ENCODE measurements around the gene PPA1.
"Not testable (repeated sequence)": the region's sequence is repeated elsewhere in the genome, so short reads cannot be mapped to it uniquely, and the experiment has no call there.

PPA1 gene

DNA sequence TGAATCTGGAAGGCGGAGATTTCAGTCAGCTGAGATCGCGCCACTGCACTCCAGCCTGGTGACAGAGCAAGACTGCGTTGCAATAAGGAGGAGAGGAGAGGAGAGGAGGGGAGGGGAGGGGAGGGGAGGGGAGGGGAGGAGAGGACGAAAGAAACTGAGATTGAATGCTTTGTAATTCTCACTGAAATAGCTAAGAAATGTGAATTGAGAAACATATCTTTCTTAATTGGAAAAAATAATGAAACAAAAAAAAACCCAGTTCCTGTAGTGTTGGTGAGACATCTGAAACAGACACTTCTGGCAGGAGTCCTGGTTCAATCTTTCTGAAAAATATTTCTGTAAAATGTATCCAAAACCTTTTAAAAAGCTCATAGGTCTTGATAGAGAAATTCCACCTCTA is 26.5 kb downstream of the PPA1 start:
- DNase-seq, result no peak

DNA sequence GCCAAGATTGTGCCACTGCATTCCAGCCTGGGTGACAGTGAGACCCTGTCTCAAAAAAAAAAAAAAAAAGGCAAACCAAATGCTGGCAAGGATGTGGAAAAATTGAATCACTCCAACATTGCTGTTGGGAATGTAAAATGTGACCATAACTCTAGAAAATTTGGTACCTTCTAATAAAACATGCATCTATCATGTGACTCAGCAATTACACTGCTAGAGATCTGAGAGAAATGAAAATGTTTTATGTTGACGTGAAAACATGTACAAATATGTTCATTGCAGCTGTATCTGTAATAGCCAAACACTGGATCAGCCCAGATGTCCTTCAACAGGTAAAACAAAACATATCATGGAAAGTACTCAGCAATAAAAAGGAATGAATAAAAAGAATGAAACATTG is 32.1 kb downstream of the PPA1 start:
- DNase-seq, result no peak

DNA sequence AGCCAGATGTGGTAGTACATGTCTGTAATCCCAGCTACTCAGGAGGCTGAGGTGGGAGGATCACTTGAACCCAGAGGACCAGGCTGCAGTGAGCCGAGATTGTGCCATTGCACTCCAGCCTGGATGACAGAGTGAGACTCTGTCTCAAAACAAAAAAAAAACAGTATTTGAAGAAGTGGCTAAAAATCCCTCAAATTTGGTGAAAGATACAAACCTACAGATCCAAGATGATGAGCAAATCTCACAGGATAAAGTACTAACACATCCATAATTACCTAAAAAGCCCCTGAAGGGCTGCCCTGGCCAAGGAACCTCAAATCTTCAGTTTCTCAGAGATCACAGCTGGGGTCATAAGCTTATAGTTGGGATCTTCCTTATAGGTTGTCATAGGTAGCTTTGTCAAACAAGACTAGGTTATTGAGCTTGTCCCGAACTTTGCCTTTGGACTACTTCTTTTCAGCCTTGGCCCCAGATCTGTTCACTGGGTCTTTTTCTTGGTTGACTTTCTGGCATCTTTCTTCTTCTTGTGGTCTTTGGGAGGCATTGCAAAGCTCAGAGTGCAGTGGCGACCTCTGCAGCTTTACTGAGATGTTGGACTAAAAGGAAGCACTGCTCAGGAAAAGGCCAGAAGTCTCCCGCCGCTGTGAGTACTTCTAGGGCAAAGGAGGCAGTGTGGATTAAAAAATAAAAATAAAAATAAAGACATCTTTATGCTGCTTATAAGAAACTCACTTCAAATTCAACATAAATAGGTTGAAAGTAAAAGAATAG is 34.3 kb downstream of the PPA1 start:
- no peak for DNase-seq

DNA sequence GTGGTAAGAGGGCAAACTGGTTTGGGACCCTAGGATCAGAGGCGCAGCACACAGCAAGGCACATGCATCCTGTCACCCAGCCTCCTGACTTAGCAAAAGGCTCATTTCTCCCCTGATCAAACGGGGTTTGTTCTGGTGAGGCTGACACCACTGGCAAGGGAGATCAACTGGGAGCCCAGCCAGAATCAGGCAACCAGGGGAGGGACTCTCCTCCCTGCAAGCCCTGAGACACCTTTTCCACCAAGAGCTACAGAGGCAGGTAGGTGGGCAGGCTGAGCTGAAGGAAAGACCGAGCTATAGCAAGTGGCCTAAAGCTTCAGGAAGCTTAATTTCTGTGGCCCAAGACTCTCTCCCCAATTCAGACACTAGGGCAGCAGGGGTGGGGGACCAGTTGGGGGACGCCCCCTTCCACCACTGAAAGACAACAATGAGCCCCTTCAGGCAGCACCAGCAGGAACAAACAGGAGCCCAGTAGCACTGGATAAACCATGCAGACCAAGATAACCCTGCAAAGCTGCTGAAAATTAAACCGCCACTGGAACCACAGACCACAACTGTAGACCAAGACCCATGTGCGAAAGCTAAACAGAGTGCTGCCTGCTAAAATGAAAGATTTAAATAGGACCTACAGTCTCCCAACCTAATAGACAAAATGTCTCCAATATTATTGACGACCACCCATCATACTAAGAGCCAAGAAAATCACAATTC is 35.8 kb downstream of the PPA1 start:
- DNase-seq, result no peak

DNA sequence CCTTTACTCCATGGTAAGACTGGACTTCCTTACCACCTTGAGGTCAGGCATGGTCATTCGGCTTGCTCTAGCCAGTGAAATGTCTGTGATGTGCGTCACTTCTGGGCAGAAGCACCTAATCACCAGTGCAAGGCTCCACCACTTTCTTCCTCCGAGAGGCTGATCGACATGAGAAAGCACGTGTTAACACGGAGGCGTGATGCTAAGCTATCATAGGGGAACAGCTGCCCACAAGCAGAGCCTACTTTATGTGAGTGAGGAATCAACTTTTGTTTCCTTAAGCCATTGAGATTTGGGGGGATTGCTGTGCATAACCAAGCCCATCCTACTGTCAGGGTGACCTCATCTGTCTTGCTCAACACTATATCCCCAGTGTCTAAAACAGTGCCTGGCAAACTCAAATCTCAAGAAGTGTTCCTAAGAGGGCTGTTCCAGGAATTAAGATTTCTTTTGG is 39.8 kb downstream of the PPA1 start:
- DNase-seq, result no peak

DNA sequence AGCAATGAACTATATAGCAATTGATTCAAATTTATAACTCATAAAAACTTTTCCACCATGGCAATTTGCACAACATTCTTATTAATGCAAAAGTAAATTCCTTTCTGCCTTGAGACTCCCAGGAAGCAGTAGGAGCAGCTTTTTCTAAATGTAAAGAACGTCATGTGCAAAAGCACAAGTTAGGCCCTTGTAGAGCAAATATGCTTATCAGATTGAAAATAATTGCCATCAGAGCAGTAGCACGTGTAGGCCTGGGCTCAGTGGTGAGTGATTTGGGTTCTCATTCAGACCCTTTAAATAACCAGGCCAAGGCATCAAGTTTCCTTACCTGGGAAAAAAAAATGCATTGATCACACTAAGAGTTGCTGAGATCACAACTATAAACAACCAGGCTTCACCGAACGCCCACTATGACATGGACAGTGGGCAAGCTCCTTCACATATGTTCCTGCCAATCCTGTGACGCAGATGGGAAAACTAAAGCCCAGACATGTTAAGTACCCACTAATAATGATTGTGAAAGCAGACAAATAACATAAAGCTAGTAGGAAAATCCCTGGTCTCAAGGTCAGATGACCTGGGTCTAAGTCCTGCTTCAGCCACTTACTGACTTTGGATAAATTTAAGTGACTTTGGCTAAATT is 40.8 kb downstream of the PPA1 start:
- DNase-seq, result no peak

DNA sequence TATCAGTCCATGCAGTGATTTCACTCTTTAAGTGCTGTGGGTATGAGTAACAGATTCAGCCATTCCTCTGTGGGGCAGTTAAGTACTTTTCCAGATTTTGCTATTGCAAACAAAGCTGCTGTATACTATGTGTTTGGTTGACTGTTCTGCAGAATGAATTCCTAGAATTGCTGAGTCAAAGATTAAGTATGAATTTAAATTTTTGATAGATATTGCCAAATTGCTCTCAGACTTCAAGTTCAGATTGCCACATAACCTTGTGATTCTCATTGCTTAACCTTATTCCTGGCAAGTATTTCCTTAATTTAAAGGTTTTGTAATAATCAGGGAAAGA is 41.3 kb downstream of the PPA1 start:
- no peak for DNase-seq

DNA sequence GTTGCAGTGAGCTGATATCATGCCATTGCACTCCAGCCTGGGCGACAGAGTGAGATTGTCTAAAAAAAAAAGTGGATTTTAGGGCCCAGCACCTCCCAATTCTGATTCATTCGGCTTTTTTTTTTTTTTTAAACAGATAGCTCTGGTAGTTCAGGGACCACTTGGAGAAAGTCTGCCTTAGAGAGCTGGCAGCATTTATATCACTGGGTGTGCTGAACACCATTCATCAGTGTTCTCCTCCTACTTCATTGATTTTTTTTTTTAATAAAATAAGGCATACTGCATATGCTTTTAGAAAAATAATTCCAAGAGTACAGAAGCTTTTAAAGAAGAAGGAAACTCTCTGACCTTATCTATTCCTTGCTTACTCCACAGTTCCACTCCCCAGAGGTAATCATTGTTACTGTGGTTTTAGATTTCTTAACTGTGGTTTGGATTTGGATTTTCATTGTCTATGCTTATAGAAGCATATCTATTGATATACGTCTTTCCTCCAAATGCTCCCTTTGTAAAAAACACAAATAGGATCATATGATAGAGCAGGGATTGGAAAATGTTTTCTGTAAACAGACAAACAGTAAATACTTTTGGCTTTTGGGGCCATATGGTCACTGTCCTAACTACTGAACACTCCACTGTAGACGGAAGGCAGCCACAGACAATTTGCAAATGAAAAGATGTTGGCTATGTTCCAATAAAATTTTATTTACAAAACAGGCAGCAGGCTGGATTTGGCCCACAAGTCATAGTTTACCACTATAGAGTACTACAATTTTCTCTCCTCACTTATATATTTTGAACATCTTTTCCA is 41.9 kb downstream of the PPA1 start:
- DNase-seq, result no peak

DNA sequence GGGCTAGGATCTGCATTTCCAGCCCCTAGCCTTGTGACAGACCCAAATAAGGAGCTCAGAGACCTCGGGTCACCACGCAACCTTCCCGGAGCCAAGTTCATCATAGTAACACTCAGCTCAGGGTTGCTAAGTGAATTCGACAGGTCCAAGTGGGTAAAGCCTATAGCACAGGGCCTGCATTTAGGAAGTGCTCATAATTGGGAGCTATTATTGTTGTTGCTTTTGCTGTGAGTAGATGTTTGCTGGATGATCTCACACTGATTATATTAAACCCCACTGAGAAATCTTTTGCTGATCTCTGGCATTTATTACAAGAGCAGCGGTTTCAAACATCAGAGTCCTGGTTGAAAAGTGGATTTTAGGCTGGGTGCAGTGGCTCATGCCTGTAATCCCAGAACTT is 42.6 kb downstream of the PPA1 start:
- DNase-seq, result no peak

DNA sequence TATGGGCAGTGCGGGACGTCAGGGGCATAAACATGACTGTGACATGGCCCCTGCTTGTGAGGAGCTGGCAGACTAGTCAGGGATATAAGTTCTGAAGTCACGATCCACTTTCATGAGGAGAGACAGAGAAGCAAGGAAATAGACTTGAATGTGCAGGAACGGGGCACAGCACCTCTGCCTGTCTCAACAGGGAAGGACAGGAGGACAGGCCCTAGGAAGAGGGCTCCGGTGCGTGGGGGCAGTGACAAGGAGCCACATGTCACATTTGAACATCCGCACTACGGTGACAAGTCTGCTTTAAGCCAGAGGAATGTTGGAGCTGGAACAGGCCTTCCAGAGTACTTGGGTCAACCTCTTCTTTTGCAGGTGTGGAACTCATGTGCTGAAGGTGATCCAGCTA is 43.1 kb downstream of the PPA1 start:
- no peak for DNase-seq

DNA sequence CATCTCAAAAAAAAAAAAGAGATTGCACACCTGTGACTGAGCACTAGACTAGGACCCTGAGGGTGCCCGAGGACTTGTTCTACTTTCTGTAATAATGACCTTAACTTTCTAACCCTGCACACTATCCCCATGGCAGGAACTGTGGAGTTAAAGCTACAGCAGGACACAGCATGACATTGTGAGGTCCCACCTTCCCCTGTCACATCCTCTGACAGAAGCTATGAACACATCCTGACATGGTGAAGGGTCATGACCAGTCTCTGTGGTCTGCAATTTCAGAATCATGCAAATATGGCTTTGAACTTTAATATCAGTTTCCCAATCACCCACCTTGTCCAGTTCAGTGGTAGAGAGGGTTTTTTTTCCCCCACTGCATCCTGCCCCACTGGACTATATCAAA is 44.5 kb downstream of the PPA1 start:
- DNase-seq, result no peak

DNA sequence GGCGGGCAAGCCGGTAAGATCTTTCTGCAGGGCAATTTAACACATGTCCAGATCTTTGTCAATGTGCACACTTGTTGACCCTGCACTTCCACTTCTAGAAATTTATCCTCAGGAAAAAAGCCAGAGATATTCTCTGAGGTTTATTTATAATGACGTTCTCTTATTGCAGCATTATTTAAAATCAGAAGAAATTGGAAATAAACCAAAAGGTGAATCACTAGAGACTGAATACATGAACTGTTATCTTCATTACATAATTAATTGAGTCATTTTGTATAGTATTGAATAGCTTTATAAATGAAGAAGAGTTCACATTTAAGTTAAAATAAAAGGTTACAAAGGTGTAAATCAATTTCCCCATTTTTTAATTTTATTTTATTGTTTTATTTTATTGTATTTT is 46.7 kb downstream of the PPA1 start:
- no peak for DNase-seq

DNA sequence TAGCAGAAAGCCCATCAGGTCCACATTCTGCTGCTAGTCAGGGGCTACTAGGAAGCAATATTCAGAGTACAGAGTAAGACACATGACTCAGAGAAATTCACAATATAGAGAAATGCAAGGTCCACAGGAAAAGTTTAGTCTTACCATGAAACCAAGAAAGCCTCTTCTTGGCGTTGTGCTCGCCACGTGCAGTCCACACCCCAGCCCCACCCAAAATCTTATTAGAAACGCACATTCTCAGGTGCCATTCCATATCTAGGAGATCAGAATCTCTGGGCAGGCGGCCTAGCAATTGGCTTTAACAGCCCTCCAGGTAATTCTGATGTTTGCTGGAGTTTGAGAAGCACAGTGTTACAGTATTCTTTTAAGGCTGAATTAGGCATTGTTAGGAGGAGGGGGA is 47.1 kb downstream of the PPA1 start:
- no peak for DNase-seq

DNA sequence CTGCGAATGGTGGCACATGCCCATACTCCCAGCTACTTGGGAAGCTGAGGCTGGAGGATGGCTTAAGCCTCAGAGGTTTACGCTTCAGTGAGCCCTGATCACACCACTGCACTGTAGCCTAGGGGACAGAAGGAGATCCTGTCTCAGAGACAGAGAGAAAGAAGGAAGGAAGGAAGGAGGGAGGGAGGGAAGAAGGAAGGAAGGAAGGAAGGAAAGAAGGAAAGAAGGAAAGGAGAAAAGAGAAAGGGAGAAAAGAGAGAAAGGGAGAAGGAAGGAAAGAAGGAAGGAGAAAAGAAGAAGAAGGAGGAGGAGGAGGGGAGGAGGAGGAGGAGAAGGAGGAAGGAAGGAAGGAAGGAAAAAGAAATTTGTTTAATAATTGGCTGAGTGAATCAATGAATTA is 49.9 kb downstream of the PPA1 start:
- DNase-seq, result no peak

DNA sequence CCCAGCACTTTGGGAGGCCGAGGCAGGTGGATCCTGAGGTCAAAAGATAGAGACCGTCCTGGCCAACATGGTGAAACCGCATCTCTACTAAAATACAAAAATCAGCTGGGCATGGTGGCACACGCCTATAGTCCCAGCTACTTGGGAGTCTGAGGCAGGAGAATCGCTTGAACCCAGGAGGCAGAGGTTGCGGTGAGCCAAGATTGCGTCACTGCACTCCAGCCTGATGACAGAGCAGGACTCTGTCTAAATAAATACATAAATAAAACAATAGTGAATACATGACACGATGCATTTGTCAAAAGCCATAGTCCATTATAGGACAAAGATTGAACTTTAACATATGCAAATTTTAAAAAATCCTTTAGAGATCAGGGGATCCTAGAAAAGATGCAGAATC is 54.0 kb downstream of the PPA1 start:
- DNase-seq, result not testable (repeated sequence)

DNA sequence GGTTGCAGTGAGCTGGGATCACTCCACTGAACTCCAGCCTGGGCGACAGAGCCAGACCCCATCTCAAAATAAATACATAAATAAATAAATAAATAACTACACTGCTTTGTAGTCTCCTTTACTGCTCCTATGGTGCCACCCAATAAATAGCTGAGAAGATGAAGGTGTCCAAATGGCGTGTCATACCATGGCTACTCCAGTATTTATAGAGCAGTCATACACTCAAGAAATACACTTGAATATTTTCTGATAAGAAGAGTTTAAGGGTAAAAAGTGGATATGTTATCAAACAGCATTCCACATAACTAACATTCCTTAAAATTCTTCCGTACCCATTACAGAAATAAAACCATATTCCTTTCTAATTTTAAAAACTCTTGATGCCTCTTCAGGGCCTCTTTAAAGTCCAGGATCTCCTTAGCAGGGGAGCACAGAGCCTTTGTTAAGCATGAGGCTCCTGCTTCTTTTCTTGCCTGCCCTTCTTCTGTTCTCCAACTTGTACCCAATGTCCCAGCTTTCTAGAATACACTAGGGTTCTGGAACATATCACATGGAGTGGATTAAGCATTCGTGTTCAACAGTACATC is 55.0 kb downstream of the PPA1 start:
- DNase-seq, result no peak

DNA sequence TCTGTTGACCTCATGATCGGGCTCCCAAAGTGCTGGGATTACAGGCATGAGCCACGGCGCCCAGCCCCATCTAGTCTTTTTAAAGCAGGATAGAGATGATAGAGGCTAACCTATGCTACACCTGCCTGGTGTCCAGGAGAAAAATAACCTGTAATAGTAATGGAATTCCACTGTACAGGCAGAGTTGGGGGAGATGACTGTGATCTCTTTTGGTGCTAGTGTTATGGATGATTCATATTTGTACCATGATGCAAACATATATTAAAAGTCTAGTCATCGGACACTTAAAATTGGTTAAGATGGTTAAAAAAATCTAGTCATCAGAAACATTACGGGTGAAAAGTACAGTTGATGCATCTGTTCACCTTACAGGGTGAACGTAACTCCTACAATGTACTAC is 56.8 kb downstream of the PPA1 start:
- DNase-seq, result no peak

DNA sequence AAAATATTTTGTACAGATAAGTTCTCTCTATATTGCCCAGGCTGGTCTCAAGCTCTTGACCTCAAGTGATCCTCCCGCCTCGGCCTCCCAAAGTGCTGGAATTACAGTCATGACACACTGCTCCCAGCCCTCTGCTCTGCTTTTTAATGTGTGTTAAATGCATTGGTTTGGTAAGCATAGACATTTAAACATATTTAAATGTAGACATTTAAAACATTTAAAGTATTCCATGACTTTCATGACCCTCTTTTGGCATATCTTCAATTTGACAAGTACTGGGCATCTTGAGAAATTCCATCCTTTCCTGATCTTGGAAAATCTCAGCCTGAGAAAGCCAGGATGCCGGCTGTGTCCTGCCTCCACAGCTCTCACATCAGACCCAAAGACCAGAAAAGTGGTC is 57.7 kb downstream of the PPA1 start:
- DNase-seq, result no peak

DNA sequence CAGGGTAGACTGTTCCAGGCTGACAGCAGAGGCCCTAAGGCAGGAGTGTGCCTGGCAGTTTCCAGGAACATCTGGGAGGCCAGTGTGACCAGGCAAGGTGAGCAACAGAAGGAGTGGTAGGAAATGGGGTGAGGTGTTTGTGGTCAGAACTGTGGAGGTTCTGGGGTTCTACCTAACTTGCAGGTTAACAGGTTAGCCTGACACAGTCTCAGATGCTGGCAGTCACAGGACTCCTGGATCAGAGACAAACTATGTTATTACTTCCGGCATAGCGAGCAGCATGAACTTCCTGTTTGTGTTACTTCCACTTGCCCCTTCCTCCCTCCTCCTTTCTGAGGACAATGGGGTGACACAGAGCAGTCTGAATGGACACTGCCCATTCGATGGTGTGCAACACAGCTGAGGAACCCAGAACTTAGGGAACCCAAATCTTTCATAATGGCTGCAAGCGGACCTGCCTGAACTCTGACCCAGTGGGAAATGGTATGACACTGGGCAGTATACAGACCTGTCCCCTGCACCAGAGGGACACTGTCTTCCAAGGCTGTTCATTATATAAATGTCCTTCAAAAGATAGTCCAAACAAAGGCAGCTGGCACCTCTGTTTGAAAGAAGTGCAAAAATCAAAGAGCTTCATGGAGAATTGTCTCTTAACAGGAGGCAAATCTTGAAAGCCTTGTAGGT is 59.0 kb downstream of the PPA1 start:
- DNase-seq, result no peak

DNA sequence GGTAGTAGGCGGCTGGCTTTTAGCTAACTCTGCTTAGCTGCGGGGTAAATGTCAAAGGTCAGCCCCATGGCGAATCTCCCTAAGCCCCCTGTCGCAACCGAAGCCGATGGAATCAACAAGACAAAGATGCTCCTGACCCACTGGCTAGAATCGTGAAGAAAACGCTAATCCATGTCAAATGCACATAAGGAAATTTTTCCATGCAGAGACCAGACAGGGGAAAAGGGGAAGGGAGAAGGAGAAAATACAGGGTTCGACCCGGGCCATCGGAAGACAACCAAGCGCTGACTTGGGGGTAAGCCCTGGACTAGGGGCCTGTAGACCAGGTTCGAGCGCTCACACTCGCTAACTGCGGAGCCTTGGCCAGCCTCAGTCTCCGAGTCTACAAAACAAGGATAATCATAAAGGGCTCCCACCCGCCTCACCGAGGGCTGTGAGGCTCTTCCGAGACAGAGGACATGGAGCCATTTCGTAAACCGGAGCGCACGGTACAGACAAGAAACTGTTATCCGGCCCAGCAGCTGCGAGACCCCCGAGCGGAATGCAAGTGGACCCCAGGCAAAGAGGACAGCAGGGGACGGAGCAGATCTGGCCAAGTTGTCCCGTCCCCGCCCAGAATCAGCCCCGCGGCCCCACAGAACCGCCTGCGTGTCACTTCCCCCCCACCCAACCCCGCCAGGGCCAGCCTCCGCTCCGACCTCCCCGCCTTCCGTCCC is 63.4 kb downstream of the PPA1 start:
- DNase-seq, result no peak

DNA sequence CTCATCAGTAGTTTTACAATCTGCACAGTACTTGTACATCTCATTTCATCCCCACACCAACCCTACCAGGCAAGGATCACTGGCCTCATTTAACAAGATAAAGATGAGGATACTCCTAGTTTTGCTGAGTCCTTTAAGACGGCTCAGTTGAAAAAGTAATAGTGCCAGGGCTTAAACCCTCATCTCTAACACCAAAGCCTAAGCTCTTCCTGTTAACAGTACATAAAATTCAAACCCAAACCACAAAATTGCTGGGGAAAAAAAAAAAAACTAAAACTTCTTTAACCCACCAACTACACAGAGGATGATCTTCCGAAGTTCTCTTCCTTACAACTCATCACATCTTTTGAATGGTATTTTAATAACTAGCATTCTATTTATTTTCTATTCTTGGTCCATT is 64.2 kb downstream of the PPA1 start:
- DNase-seq, result no peak

DNA sequence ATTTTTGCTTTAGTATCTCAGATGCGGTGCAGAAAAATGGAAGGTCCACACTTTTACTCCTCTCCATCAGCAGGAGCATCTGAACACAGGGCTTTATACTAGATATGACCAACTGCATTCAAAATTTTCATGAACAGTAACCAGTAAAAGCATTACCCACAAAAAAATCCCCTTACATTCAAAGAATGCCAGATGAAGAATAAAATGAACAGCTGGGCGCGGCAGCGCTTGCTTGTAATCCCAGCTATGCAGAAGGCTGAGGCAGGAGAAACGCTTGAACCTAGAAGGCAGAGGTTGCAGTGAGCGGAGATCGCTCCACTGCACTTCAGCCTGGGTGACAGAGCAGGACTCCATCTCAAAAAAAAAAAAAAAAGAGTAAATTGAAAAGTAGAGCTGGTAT is 66.0 kb downstream of the PPA1 start:
- DNase-seq, result no peak

All from NCI-H2029 treated with DMSO at 0.1 percent for 48 hours (cell line).